GM06990 (cell line): ENCODE data around the gene GABRG3.

ENCODE experiments used
- DNase-seq: peaks from one replicate; pipeline ENCODE4 v3.0.0-alpha.2; 2011; ENCODE audit not compliant: insufficient read length; ENCODE audit errors: extremely low read depth
- H3K27me3 ChIP-seq: replicated peaks from 2 replicates; pipeline ENCODE4 v1.6.0; 2011; ENCODE audit warnings: low read length; ENCODE audit not compliant: control insufficient read depth, insufficient read depth
- H3K36me3 ChIP-seq: 2 replicates; pipeline ENCODE4 v1.5.1; 2011; ENCODE audit warnings: low read length; ENCODE audit not compliant: control insufficient read depth, insufficient read depth
- H3K4me3 ChIP-seq: replicated peaks from 2 replicates; pipeline ENCODE4 v1.5.1; 2011; ENCODE audit warnings: low read depth, mild to moderate bottlenecking, control low read depth, low read length
- CTCF ChIP-seq: IDR thresholded peaks from 2 replicates; pipeline ENCODE4 v1.5.1; 2011; ENCODE audit warnings: low read length, control low read depth, mild to moderate bottlenecking, inconsistent platforms; ENCODE audit not compliant: insufficient read depth, poor library complexity, severe bottlenecking

The GABRG3 gene

GRCh38 chr15:27123291-27123690, 152.3 kb downstream of the GABRG3 start:
- no peaks in the 10 kb centered on the region for H3K27me3 ChIP-seq
- no peak for DNase-seq
- TF ChIP-seq CTCF: no peak
- H3K4me3 ChIP-seq: no peak overlapping the region
- no peaks in the 10 kb centered on the region for H3K36me3 ChIP-seq

GRCh38 chr15:27123808-27124207, 152.8 kb downstream of the GABRG3 start:
- Histone ChIP-seq H3K4me3 (no peak overlapping the region), H3K27me3 (no peaks in the 10 kb centered on the region), H3K36me3 (no peaks in the 10 kb centered on the region)
- DNase-seq: no peak
- TF ChIP-seq CTCF: no peak

GRCh38 chr15:27124287-27124871, 153.4 kb downstream of the GABRG3 start:
- no peak for TF ChIP-seq CTCF
- Histone ChIP-seq H3K36me3 (no peaks in the 10 kb centered on the region), H3K27me3 (no peaks in the 10 kb centered on the region), H3K4me3 (no peak overlapping the region)
- DNase-seq: no peak

GRCh38 chr15:27125185-27125584, 154.2 kb downstream of the GABRG3 start:
- no peaks in the 10 kb centered on the region for H3K27me3 ChIP-seq
- H3K4me3 ChIP-seq: no peak overlapping the region
- no peak for TF ChIP-seq CTCF
- H3K36me3 ChIP-seq: no peaks in the 10 kb centered on the region
- DNase-seq: no peak

GRCh38 chr15:27126449-27126848, 155.5 kb downstream of the GABRG3 start:
- no peak for DNase-seq
- TF ChIP-seq CTCF: no peak
- Histone ChIP-seq H3K4me3 (no peak overlapping the region), H3K27me3 (no peaks in the 10 kb centered on the region), H3K36me3 (no peaks in the 10 kb centered on the region)
